Activated T-helper 9 cell treated with anti-CD3 and anti-CD28 coated beads, Interleukin-2, amount 50 U/mL, for 16 hours (primary cell): ENCODE results near the gene GNS.
"Not testable (repeated sequence)": the region's sequence is repeated elsewhere in the genome, so short reads cannot be mapped to it uniquely, and the experiment has no call there.

Source experiments
- DNase-seq: peaks from one replicate; pipeline ENCODE4 v3.0.0-alpha.2; 2020; ENCODE audit warnings: low read depth

The GNS gene

GRCh38 chr12:64779354-64779974 lies 20.3 kb upstream of the GNS start:
- DNase-seq, result no peak

GRCh38 chr12:64775147-64775736 lies 16.0 kb upstream of the GNS start:
- DNase-seq, result not testable (repeated sequence)

DNA sequence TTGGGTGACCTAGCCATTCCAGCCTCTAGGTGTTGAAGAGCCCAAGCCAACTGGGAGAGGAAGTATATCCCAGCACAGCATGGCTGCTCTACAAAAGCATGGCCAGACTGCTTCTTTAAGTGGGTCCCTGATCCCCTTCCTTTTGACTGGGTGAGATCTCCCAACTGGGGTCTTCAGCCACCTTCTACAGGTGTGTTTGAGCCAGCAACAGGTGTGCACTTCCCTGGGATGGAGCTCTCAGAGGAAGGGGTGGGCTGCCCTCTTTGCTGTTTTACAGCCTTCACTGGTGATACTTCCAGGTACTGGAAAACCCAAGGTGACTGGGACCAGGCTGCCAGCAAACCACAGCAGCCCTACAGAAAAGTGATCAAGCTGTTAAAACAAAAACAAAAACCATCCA lies 14.2 kb upstream of the GNS start:
- DNase-seq, result no peak

DNA sequence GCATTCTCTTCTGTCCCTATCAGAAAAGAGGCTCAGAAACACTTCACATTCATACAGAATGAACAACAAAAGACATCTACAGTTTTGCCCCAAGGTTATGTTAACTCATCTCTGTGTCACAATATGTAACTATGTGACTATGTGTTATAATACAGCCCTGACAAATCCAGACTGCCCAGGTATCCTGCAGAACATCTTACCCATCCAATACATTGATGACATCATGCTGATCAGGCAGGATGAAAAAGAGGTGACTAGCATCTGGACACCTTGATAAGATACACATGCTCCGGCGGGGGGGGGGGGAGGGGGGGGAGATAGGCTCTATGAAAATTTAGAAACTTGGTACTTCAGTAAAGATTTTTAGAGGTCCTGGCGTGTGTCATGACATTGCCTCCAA lies 8.3 kb upstream of the GNS start:
- DNase-seq, result no peak

DNA sequence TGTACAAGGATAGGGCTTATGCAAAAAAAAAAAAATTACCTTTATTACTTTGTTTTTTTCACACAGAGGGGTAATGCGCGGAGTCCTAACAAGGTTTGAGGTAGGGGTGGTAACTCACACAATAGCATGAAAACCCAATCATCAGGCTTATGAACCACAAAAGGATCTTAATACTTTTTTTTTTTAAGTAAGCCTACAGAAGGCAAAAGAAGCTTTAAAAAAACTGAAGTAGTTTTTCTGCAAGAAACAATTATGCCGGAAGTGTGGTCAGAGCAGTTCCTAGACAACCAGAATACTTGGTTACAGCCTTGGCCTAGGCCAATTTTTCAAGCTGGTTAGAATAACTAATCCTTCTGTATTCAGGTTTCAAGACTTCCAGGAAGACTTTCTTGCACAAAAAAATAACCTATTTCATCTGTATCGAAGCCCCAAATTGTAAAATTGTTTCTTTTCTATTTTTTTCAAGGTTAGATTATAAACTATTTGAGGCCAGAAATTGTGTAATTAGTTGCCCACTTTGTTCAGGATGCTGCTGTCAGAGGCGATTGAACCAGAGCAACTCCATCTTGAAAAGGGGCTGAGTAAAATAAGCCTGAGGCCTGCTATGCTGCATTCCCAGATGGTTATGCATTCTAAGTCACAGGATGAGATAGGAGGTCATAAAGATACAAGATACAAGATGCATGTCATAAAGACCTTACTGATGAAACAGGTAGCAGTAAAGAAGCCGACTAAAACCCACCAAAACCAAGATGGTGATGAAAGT lies 1.8 kb upstream of the GNS start:
- no peak for DNase-seq

- no peak for DNase-seq
These were observed 1.4 kb downstream of the GNS start for GRCh38 chr12:64757771-64758170.

GRCh38 chr12:64756376-64756775 lies 2.8 kb downstream of the GNS start:
- no peak for DNase-seq

- DNase-seq, result no peak
These were observed 5.8 kb downstream of the GNS start for GRCh38 chr12:64753427-64753826.

- no peak for DNase-seq
These were observed 6.4 kb downstream of the GNS start for GRCh38 chr12:64752833-64753238.

DNA sequence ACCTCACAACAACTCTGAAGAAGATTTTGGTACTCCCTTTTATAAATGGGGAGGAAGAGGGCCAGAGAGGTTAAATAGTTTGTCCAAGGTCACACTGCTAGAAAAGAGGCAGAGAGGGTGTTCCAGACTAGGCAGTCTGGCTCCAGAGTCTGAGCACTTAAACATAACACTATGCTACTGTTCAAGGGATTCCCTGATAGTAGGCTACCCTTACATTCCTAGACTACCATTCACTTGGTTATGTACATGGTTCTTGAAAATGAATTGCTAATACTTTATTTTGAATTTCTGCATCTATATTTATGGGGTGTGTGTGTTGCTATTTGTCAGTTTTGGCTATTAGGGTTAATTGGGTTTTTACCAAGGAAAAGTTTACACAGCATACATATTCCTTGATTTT lies 7.2 kb downstream of the GNS start:
- DNase-seq, result no peak

DNA sequence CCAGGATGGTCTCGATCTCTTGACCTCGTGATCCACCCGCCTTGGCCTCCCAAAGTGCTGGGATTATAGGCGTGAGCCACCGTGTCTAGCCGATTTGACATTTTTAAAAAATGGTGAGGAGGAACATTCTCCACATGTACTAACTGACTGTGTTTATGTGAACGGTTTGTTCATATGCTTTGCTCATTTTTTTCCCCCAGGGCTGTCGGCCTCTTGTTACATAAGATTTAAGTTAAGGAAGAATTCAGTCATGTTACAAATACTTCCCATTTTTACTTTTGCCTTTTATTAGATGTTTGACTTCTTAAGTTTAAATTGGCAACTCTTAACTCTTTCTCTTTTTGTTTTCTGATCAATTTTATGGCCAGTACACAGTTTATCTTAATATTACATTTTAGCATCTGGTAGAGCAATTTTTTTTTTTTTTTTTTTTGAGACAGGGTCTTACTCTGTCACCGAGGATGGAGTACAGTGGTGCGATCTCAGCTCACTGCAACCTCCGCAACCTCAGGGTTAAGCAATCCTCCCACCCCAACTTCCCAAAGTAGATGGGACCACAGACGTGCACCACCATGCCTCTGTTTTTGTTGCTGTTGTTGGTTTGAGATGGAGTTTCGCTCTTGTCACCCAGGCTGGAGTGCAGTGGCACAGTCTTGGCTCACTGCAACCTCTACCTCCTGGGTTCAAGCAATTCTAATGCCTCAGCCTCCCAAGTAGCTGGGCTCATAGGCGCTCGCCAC lies 9.6 kb downstream of the GNS start:
- no peak for DNase-seq

GRCh38 chr12:64747695-64748094 lies 11.5 kb downstream of the GNS start:
- DNase-seq, result no peak

DNA sequence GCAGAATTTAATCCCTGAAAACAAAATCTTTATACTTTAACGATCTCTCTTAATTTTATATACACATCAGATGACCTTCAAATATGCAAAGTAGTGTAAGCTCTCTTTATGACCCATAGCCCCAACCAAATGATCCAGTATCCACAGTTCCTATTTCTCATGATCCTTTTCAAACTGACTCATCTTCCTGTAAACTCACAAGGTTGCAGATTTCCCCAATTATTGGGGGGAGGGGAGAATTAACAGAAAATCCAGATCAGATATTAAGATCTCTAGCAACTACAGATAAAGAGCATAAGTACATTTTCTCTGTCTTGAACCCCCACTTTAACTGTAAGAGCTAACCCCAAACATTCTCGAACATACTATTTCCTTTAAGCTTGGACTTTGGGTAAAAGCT lies 12.5 kb downstream of the GNS start:
- DNase-seq, result no peak

DNA sequence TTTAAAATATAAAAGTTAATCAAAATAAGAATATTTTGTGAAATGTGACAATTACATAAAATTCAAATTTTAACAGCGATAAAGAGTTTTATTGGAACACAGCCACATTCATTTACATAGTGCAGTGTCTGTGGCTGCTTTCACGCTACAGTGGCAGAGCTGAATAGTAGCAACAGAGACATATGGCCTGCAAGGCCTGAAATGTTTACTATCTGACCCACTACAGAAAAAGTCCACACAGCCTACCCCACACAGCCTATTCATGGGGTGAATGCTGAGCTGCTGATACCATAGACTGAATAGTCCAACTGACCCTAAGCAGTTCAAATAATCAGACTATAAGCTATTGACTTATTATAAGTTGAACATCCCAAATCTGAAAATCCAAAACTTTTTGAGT lies 13.2 kb downstream of the GNS start:
- DNase-seq, result no peak

DNA sequence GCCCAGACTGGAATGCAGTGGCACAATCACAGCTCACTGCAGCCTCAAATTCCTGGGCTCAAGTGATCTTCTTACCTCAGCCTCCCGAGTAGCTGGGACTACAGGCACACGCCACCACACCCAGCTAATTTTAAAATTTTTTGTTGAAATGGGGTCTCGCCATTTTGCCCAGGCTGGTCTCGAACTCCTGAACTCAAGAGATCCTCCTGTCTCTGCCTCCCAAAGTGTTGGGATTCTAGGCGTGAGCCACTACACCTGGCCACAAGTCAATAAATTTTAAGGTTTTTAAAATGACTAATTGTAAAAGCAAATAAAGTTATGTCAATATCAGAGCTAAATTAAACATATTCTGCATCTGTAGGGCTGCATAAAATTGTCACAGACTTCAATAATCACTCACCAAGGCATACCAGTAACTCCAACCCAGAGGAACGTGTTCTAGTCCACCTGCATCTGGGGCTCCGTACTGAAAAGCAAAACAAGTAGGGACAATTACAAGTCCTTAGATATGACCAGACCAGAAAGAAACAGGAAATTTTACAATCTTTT lies 13.9 kb downstream of the GNS start:
- no peak for DNase-seq

DNA sequence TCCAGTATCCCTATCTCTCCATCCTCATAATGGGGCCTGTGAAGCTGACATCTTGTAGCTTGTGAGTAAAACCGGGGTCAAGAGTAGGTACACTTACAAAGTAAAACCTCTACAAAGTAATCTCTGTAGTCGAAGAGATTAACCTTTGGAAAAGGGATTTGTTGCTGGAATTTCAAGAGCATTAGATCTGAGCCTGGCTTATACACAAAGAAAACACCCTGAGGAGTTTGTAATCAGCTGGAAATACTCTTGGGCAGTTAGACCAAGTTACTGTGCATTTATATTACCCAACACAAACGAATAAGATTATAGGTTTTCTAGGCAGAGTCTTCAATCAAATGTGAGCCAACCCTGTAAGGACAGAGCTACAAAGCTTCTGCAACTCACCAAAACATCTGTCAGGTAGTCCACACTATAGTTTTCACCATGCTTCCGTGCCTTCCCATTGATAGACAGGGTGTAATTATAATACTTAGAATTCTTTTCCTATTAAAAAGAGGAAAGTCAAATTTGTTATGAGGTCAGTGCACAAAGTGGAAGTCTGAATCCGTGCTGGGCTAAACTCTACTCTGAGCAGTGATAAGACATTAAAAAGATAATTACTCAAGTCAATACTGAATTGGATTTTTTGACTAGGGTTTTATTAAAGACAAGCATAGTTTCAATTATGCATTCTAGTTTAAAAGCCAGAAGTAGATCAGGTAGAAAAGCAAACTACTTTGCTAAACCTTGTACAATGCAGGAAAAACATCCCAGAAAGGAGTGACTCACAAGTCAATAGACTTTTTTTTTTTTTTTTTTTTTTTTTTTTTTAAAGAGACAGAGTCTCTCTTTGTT lies 14.6 kb downstream of the GNS start:
- DNase-seq, result no peak

DNA sequence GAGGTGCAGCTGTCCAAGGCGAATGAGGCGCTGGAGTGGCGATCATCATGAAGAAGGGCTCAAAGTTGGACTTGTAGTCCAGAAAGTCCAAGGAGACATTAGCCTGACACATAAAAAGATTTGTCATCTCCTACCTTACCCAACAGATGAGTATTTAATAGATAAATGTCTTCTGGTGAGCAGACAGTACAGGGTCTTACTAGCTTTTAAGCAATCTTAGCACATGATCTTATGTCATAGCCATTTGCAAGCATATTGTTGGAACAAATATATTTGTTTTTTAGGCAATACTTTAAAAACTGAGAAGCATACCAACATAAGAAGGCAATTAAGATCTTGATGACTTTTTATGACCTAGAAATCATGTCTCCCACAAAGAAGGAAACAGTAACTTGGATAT lies 16.0 kb downstream of the GNS start:
- DNase-seq, result no peak

DNA sequence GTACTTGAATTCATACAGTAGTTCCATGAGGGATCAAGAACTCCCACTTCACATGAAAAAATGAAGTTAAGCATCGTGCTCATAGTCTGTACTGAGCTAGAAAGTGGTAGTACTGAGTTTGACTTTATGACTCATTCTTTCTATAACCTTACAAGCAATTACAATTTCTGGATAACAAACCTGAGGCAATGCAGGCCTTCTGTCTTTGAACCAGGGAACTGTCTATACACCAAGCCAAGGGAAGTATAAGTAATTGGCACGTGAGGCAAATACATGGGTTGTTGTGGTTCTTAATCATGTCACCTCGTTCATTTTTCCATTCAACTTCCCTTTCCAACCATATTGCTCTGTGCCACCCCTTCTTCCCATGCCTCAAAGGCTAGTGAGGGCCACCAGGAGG lies 16.8 kb downstream of the GNS start:
- DNase-seq, result no peak

DNA sequence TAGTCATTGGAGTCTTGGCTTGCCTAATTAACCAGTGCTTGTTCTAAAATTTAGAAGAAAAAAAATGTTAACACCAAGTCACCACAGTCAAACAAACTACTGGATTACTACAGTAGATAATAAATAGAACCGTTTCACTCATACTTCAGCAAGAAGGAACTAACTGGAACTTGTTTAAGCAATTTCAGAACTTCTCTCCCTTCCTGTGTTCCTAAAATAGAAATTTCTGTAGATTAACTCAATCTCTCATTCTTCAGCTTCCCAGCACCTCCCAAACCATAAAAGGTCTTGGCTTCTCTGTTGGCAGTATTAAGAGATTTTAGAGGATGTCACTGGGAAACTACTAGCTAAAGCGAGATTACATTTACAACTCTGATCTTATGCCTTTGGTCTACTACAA lies 18.6 kb downstream of the GNS start:
- no peak for DNase-seq

DNA sequence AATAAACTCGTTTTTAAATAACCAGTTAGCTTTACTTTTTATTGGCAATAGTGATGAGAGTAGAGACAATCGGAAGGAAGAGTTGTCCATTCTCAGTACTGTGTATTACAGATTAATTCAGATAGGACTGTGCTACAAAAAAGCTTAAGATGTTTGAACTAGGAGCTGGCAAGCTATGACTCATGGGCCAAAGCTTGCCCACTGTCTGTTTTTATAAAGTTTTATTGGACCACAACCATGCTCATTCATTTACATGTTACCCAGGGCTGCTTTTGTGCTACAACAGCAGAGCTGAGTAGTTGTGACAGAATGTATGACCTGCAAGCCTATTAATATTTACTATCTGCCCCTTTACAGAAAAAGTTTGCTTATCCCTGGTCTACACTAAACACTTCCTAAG lies 19.4 kb downstream of the GNS start:
- DNase-seq, result no peak

DNA sequence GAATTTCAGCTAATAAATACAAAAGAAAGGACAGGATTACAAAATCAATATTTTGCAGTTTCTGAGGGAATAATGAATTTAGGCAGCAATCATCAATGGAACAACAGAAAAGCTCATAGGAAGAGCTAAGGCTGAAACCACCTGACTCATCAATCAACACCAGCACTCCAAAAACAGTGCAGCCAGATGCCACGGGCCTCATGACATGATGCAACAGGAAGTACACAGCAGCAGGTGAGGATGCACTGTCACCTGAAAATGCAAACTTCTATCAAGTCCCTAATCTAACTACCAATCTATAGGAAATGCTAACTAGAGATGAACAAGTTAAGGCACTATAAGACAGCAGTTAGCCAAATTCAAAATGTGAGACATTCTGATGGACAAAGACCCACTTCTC lies 21.7 kb downstream of the GNS start:
- peak; percentile 16 for DNase-seq

DNA sequence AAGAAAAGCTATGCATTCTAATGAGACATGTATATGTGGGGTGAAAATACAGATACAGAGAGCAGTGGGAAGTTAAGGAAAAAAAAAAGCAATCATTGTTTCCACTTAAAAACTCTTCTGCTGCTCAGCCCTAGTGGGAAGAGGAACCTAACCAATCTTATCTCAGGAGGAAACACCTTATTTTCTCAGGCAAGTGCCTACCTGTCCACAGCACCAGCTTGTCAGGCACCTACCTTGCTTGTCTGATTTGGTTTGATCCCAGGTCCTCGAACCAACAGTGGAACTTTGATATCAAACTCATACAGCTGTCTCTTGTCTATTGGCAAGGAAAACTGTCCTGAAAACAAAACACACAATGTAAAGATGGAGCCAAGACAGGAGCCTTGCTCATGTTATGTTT lies 22.4 kb downstream of the GNS start:
- no peak for DNase-seq
